Upper lobe of left lung (tissue), 6 donors: ENCODE data around the gene S100A8. TPM values are rescaled to one million over a fixed set of nuclear protein-coding genes. Genes with fewer than 3 reads are reported as not detected.

Source experiments
- ATAC-seq, 2 donors: fragments of 200-7000 bp; cut with Tn5 transposase; one replicate each; pipeline ENCODE4 v1.9.1; 2022; ENCODE audit warnings: mild to moderate bottlenecking in 2 of 2, moderate library complexity in 2 of 2; ENCODE audit not compliant: low FRiP score in 2 of 2
- DNase-seq, 2 donors: peaks; one replicate each; pipeline ENCODE4 v3.0.0-alpha.2; 2019 to 2020
- H3K27ac ChIP-seq, 4 donors: fragments of 200-600 bp; sonication (generic); one replicate each; pipeline ENCODE4 v1.5.1; 2016 to 2019
- H3K27me3 ChIP-seq, 4 donors: fragments of 200-600 bp; sonication (generic); one replicate each; pipeline ENCODE4 v1.5.1; 2017 to 2019
- H3K36me3 ChIP-seq, 4 donors: fragments of 200-600 bp; sonication (generic); one replicate each; pipeline ENCODE4 v1.5.1; 2016 to 2019
- H3K4me1 ChIP-seq, 4 donors: fragments of 200-600 bp; sonication (generic); one replicate each; pipeline ENCODE4 v1.5.1; 2018 to 2019
- H3K4me3 ChIP-seq, 4 donors: fragments of 200-600 bp; sonication (generic); one replicate each; pipeline ENCODE4 v1.5.1; 2017 to 2019; ENCODE audit warnings: mild to moderate bottlenecking in 2 of 4, moderate library complexity in 1 of 4
- H3K9me3 ChIP-seq, 4 donors: fragments of 200-600 bp; sonication (generic); one replicate each; pipeline ENCODE4 v1.5.1; 2018 to 2019
- CTCF ChIP-seq, 6 experiments: fragments of 450-650 bp in 4 of 6; fragments of 200-600 bp in 2 of 6; sonication (generic) in 2 of 6; IDR thresholded peaks; one replicate each; pipeline ENCODE4 v1.5.1; 2016 to 2019; ENCODE audit warnings: antibody characterized with exemption in 6 of 6
- EP300 ChIP-seq, 4 donors: sonication (generic); formaldehyde crosslinking; IDR thresholded peaks; one replicate each; pipeline ENCODE4 v1.5.1; 2017; ENCODE audit warnings: antibody characterized with exemption in 4 of 4, control low read depth in 2 of 4
- POLR2A ChIP-seq, 4 donors: fragments of 450-650 bp; IDR thresholded peaks; one replicate each; pipeline ENCODE4 v1.5.1; 2016 to 2017; ENCODE audit warnings: antibody characterized with exemption in 4 of 4, mild to moderate bottlenecking in 2 of 4
- POLR2AphosphoS5 ChIP-seq, 2 donors: sonication (generic); formaldehyde crosslinking; IDR thresholded peaks; one replicate each; pipeline ENCODE4 v1.5.1; 2017; ENCODE audit warnings: antibody characterized with exemption in 2 of 2
- WGBS, 2 donors: methylation state at CpG; one replicate each; pipeline ENCODE4 v1.1.5; 2017 to 2018; 5-methylcytosine and 5-hydroxymethylcytosine counted together
- total RNA-seq, 6 donors: library from RNA; depleted of rRNA in 4 of 6; stranded (reverse); fragments of >200 nt in 4 of 6; gene quantifications; one replicate each; pipeline versions ENCODE4 v1.1.0 to v1.2.1, GENCODE V29; 2016 to 2021
- donor health status: DM: no; HTN: no; CAD: no; lungs with moderate emphysema.
- donor health status: DM: no; HTN: yes; CAD: no; lungs with severe emphysema.

Gene S100A8
- total RNA-seq, 6 donors from 2014 or later: 49.2 to 842 (median 194) TPM

- TF ChIP-seq POLR2AphosphoS5 (IDR thresholded peaks at IDR 0.05) (no peak), EP300 (IDR thresholded peaks at IDR 0.05) (no peak), POLR2A (IDR thresholded peaks at IDR 0.05) (no peak), CTCF (IDR thresholded peaks at IDR 0.05) (no peak)
- Histone ChIP-seq H3K27me3 (no peaks in the 10 kb centered on the region), H3K4me3 (no peak overlapping the region), H3K4me1 (peaks cover 0 to 5% (median 0%) of the 10 kb centered on the region in 4 donors), H3K27ac (no peak overlapping the region), H3K9me3 (no peaks in the 10 kb centered on the region), H3K36me3 (no peaks in the 10 kb centered on the region)
- no peak for DNase-seq
- no peak for ATAC-seq
- 84 to 93% methylated on average over 6 of the region's 6 CpGs for WGBS, 2 donors
Observed at GRCh38 chr1:153395776-153396175, 4.9 kb upstream of the S100A8 start.

GRCh38 chr1:153395136-153395685, 4.3 kb upstream of the S100A8 start:
- DNase-seq (no peak), ATAC-seq (no peak)
- Histone ChIP-seq H3K9me3 (no peaks in the 10 kb centered on the region), H3K36me3 (no peaks in the 10 kb centered on the region), H3K27ac (peak overlapping the region in 1 of 4 donors; percentile 70), H3K27me3 (no peaks in the 10 kb centered on the region), H3K4me1 (peaks cover 0 to 5% (median 0%) of the 10 kb centered on the region in 4 donors), H3K4me3 (no peak overlapping the region)
- 81 to 87% methylated on average over 7 of the region's 7 CpGs for WGBS, 2 donors
- no peak for TF ChIP-seq EP300 (IDR thresholded peaks at IDR 0.05)

GRCh38 chr1:153394391-153394790, 3.5 kb upstream of the S100A8 start:
- Histone ChIP-seq H3K27me3 (no peaks in the 10 kb centered on the region), H3K4me1 (peaks cover 0 to 5% (median 0%) of the 10 kb centered on the region in 4 donors), H3K36me3 (no peaks in the 10 kb centered on the region), H3K9me3 (no peaks in the 10 kb centered on the region), H3K27ac (peak overlapping the region in 2 of 4 donors; percentile 22 to 70), H3K4me3 (no peak overlapping the region)
- no peak for TF ChIP-seq POLR2A (IDR thresholded peaks at IDR 0.05)
- no peak for TF ChIP-seq EP300 (IDR thresholded peaks at IDR 0.05)
- TF ChIP-seq POLR2AphosphoS5 (IDR thresholded peaks at IDR 0.05): no peak
- no peak for TF ChIP-seq CTCF (IDR thresholded peaks at IDR 0.05)
- WGBS, 2 donors: 78 to 83% methylated on average over 4 to 5 of the region's 5 CpGs
- no peak for DNase-seq
- no peak for ATAC-seq

GRCh38 chr1:153393926-153394325, 3.1 kb upstream of the S100A8 start:
- no peaks in the 10 kb centered on the region for H3K36me3 ChIP-seq
- H3K4me3 ChIP-seq: no peak overlapping the region
- TF ChIP-seq CTCF (IDR thresholded peaks at IDR 0.05) (no peak), EP300 (IDR thresholded peaks at IDR 0.05) (no peak), POLR2A (IDR thresholded peaks at IDR 0.05) (no peak), POLR2AphosphoS5 (IDR thresholded peaks at IDR 0.05) (peak in 1 of 2 donors; percentile 53)
- peaks cover 0 to 5% (median 0%) of the 10 kb centered on the region in 4 donors for H3K4me1 ChIP-seq
- DNase-seq: peak in 1 of 2 donors; percentile 61
- H3K9me3 ChIP-seq: no peaks in the 10 kb centered on the region
- ATAC-seq: peak in 1 of 2 donors; percentile 20
- 74 to 76% methylated on average over 4 to 6 of the region's 6 CpGs for WGBS, 2 donors
- H3K27me3 ChIP-seq: no peaks in the 10 kb centered on the region
- peak overlapping the region in 3 of 4 donors; percentile 34 to 70 (median 60) for H3K27ac ChIP-seq

GRCh38 chr1:153392822-153393221, 1.9 kb upstream of the S100A8 start:
- Histone ChIP-seq H3K27me3 (no peaks in the 10 kb centered on the region), H3K36me3 (no peaks in the 10 kb centered on the region), H3K4me1 (peaks cover 0 to 5% (median 0%) of the 10 kb centered on the region in 4 donors), H3K9me3 (no peaks in the 10 kb centered on the region), H3K27ac (peak overlapping the region in 3 of 4 donors; percentile 6 to 70 (median 34)), H3K4me3 (no peak overlapping the region)
- 74 to 81% methylated on average over 3 of the region's 3 CpGs for WGBS, 2 donors
- no peak for DNase-seq
- no peak for ATAC-seq
- TF ChIP-seq EP300 (IDR thresholded peaks at IDR 0.05): no peak
- no peak for TF ChIP-seq CTCF (IDR thresholded peaks at IDR 0.05)
- TF ChIP-seq POLR2A (IDR thresholded peaks at IDR 0.05): no peak
- TF ChIP-seq POLR2AphosphoS5 (IDR thresholded peaks at IDR 0.05): no peak
